GM21528 (cell line): ENCODE data around the gene TINAGL1.

Experiments
- ATAC-seq: cut with Tn5 transposase; IDR thresholded peaks from one replicate; pipeline ENCODE4 v1.9.1; 2021; ENCODE audit warnings: mild to moderate bottlenecking, moderate library complexity; ENCODE audit not compliant: unreplicated experiment, low FRiP score

TINAGL1 gene

GRCh38 chr1:31567956-31568570 lies 8.3 kb upstream of the TINAGL1 start:
- no peak for ATAC-seq

GRCh38 chr1:31568895-31569595 lies 7.3 kb upstream of the TINAGL1 start:
- no peak for ATAC-seq

- ATAC-seq, result no peak
Observed at GRCh38 chr1:31569596-31570173, 6.6 kb upstream of the TINAGL1 start.

- ATAC-seq, result no peak
Observed at GRCh38 chr1:31570228-31570627, 6.1 kb upstream of the TINAGL1 start.

- no peak for ATAC-seq
Observed at GRCh38 chr1:31570906-31571305, 5.4 kb upstream of the TINAGL1 start.

- no peak for ATAC-seq
Observed at GRCh38 chr1:31571340-31572295, 4.7 kb upstream of the TINAGL1 start.

GRCh38 chr1:31572323-31573104 lies 3.8 kb upstream of the TINAGL1 start:
- ATAC-seq, result no peak

- no peak for ATAC-seq
Observed at GRCh38 chr1:31573261-31573660, 3.1 kb upstream of the TINAGL1 start.

- no peak for ATAC-seq
Observed at GRCh38 chr1:31574749-31575368, 1.5 kb upstream of the TINAGL1 start.

- no peak for ATAC-seq
Observed at GRCh38 chr1:31575369-31576140, 760 bp upstream of the TINAGL1 start.

- ATAC-seq, result no peak
Observed at GRCh38 chr1:31576743-31577455, 584 bp downstream of the TINAGL1 start.

- ATAC-seq, result no peak
Observed at GRCh38 chr1:31577515-31578192, 1.3 kb downstream of the TINAGL1 start.

- no peak for ATAC-seq
Observed at GRCh38 chr1:31579374-31579773, 3.1 kb downstream of the TINAGL1 start.

GRCh38 chr1:31580513-31580870 lies 4.2 kb downstream of the TINAGL1 start:
- no peak for ATAC-seq

GRCh38 chr1:31580891-31581603 lies 4.7 kb downstream of the TINAGL1 start:
- no peak for ATAC-seq

- ATAC-seq, result no peak
Observed at GRCh38 chr1:31581821-31582810, 5.8 kb downstream of the TINAGL1 start.
